ENCODE results near the gene ZBTB39.

DNA sequence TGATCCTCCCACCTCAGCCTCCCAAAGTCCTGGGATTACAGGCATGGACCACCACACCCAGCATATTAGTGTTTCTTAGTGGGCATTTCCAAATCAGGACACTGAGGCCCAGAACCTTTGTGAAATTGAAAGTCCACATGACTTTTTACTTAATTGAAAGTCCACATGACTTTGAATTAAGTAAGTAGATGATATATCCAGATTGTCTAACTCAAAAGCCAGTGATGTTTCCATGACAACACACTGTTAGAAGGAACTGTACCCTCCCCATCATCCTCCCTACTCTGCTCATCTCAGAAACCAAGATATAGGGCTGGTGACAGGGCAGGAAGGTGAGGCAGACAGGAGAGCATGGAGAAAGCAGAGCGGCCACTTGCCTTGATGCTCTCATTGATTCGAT lies 36.3 kb upstream of the ZBTB39 start:
- TF ChIP-seq POLR2A (IDR thresholded peaks at IDR 0.05) (no peak), CTCF (IDR thresholded peaks at IDR 0.05) (no peak)
